Urothelium cell line (cell line): ENCODE data around the gene ACVRL1.

Source experiments
- DNase-seq: peaks from one replicate; pipeline ENCODE4 v3.0.0; 2011; ENCODE audit warnings: low spot score, mixed read lengths
- FAIRE-seq: peaks from 2 replicates; lab custom pipeline; 2011; peaks lifted over from hg19 to GRCh38; lab: Jason Lieb, UNC

Gene ACVRL1

GRCh38 chr12:51907083-51907855, at the start of gene ACVRL1:
TSS of gene ACVRL1 (plus strand) at chr12:51907504. CDS start at chr12:51912475, 4,971 bp downstream.
- DNase-seq: no peak
- no peak for FAIRE-seq

- FAIRE-seq: no peak
- DNase-seq: no peak
These were observed 46.3 kb upstream of the ACVRL1 start for GRCh38 chr12:51860986-51861385.

- no peak for FAIRE-seq
- no peak for DNase-seq
These were observed 44.4 kb upstream of the ACVRL1 start for GRCh38 chr12:51862947-51863346.

GRCh38 chr12:51863363-51863932, 43.9 kb upstream of the ACVRL1 start:
- DNase-seq (no peak), FAIRE-seq (no peak)

GRCh38 chr12:51863933-51864832, 43.1 kb upstream of the ACVRL1 start:
- DNase-seq (no peak), FAIRE-seq (no peak)

DNA sequence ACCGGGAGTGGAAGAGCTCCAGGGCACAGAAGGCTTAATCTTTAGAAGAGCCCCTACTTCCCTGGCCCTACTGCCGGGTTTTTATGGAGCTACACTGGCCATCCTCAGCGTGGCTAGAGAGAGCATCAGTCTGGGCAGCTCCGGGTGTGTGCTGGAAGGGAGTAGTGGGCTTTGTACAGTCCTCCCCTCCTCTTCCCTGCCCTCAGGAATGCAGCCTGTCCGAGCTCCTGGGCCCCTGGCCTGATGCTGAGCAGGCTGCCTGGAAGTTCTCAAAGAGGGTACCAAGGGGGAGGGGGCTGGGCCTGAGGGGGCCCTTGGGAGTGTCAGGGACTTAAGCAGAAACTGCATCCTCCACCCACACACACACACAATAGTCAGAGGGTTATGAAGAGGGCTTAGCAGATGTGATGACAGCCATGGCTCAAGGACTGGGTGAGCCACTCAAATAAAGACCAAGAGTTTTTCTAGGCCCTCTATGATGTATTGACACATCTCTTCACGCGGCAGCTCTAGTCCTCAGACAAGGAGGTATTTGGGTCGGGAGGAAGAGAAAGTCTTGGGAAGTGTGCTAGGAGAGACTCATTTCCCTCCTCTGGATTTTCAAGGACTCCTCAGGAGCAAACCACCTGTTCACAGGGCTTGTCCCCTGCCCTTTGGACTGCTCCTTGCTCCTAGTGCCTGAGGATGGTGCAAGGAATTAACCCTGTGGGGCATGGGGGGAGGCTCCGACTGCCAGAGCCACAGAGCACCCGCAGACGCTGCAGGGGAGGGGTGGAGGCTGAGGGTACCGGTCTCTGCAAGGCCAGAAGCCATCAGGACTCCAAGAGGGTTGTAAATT, 42.3 kb upstream of the ACVRL1 start:
- no peak for FAIRE-seq
- no peak for DNase-seq

DNA sequence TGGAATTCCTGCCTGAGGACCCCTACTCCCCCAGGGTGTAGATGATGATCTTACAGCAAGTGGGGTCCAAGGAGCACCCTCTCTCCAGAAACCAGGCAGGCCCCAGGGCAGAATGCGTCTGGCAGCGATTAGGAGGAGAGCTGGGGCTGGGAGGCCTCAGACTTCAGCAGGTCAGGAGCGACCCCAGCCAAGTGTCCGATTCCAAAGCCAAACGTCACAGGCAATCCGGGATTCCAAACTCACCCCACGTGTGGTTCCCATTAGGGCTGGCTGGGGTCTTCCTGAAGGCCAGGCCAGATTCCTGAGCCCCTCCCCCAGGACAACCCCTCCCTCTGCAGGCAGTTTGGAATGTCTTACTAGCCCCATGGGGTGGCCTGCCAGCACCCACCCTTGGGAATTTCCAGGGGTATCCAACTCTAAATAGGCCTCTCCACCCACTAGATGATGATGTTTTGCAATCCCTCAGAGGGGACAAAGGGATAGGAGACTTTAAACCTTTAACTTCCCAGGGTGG, 41.5 kb upstream of the ACVRL1 start:
- DNase-seq: no peak
- FAIRE-seq: no peak

DNA sequence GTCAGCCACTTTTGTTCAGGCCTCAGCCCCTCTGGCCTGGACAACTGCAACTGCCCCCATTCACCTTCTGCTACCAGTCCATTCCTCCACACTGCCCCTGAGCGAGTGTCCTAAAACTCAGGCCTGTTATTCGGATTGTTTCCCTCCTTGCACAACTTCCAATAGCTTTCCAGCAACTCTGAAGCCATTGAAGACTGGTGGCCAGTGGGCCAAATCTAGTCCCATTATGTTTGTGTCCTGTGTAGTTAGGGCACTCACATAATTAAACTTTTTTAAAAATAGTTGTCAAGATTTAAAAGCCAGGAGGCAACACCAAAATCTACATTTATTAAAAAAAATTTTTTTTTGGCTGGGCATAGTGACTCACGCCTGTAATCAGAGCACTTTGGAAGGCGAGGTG, 41.0 kb upstream of the ACVRL1 start:
- DNase-seq (no peak), FAIRE-seq (no peak)

- no peak for DNase-seq
- FAIRE-seq: no peak
These were observed 40.5 kb upstream of the ACVRL1 start for GRCh38 chr12:51866762-51867161.

- DNase-seq (no peak), FAIRE-seq (no peak)
These were observed 39.9 kb upstream of the ACVRL1 start for GRCh38 chr12:51867371-51867770.

DNA sequence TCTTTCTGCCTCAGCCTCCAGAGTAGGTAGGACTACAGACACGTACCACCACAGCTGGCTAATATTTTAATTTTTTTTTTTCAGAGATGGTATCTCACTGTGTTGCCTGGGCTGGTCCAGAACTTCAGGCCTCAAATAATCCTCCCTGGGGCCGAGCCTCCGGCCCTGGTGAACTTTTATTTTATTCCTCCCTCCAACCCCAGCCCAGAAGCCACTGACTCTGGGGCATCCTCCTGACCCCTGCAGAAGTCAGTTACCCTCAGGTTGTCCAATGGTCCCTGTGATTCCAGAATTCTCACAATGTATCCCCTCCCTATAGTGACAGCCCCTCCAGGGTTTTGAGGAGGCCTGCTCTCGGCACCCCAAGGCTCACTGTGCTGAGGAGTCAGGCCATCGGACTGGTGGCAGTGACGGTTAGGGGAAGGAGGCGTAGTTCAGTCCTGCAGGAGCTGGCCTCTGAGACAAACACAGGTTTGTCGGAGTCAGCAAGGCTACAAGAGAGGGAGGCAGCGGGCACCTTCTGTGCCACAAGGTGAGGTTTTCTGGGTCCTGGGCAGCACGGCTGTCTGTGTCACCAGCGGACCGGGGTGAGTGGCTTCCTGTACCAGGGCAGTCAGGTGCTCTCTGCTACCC, 39.4 kb upstream of the ACVRL1 start:
- FAIRE-seq: no peak
- no peak for DNase-seq

GRCh38 chr12:51868821-51869495, 38.3 kb upstream of the ACVRL1 start:
- FAIRE-seq (no peak), DNase-seq (no peak)

DNA sequence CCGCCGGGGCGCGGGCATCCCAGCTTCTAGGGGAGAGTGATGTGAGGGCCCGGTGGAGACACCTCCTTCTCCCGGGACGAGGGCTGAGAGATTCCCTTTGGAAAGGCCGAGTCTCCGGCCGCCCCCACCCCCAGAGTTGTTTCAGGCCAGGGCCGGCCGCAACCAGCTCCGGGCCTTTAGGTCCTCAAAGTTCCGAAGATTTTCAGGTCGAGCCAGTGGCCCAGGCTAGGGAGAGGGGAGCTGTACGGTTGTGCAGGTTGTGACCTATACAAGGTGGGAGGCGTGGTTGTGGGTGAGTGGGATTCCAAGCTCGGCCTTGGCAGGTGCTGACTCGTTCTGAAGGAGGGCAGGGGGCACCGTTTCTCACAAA, 37.8 kb upstream of the ACVRL1 start:
- FAIRE-seq (no peak), DNase-seq (no peak)

- FAIRE-seq (no peak), DNase-seq (no peak)
These were observed 37.4 kb upstream of the ACVRL1 start for GRCh38 chr12:51869931-51870330.

GRCh38 chr12:51870504-51870903, 36.8 kb upstream of the ACVRL1 start:
- no peak for FAIRE-seq
- no peak for DNase-seq

GRCh38 chr12:51871126-51871525, 36.2 kb upstream of the ACVRL1 start:
- DNase-seq (no peak), FAIRE-seq (no peak)

- FAIRE-seq (no peak), DNase-seq (no peak)
These were observed 35.2 kb upstream of the ACVRL1 start for GRCh38 chr12:51871918-51872688.

GRCh38 chr12:51872689-51872981, 34.7 kb upstream of the ACVRL1 start:
- FAIRE-seq: no peak

More at GRCh38 chr12:51872689-51872981, 34.7 kb upstream of the ACVRL1 start:
- DNase-seq: no peak
